ENCODE data around the gene TSSK2.

TSSK2 gene

DNA sequence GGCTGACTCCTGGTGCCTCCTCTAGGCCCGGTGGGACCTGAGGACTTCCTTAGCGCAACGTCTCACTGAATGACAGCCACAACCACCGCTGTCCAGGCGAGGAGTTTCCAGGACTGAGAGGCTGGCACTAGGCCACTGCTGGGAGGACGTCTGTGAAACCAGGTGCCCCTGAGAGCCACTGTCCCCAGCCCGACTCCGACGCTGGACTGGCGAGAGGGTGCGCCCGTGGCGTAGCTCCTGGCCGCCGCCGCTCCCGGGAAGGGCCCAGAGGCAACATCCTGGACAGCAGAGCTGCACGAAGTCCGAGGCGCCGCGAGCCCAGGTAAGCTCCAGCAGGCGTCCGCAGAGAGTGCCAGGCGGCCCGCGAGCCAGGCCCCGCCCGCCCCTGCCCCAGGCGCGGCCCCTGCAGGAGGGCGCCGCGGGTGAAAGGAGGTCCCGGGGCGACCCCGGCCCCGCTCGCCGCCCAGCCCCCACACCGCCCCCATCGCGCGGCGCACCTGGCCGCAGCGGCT is 9.4 kb upstream of the TSSK2 start:
- no peak overlapping the region for H3K27ac ChIP-seq (replicated peaks; ENCODE audit: low read length)
- H3K36me3 ChIP-seq (replicated peaks in 1 of 2; ENCODE audit: control insufficient read depth in 2 of 2, insufficient read depth in 2 of 2, low read length in 2 of 2), result peaks cover 5 to 30% of the 10 kb centered on the region in 2 donors
- H4K8ac ChIP-seq (ENCODE audit: low read depth, low read length), result no peak overlapping the region
- no peaks in the 10 kb centered on the region for H3K9me3 ChIP-seq (replicated peaks in 1 of 2; ENCODE audit: control insufficient read depth in 2 of 2, insufficient read depth in 1 of 2, low read depth in 1 of 2, low read length in 2 of 2)
- peak overlapping the region; percentile 95 for H2BK5ac ChIP-seq (ENCODE audit: low read length)
- peaks cover 0 to 3% (median 0%) of the 10 kb centered on the region in 3 experiments for H3K27me3 ChIP-seq (ENCODE audit: control insufficient read depth in 3 of 3, insufficient read depth in 3 of 3, low read depth in 1 of 3, low read length in 3 of 3)
- H3K9ac ChIP-seq (ENCODE audit: low read depth, low read length, poor library complexity), result peak overlapping the region; percentile 99
- H3K79me1 ChIP-seq (ENCODE audit: low read depth, low read length), result peaks cover 17% of the 10 kb centered on the region
- H2BK15ac ChIP-seq (ENCODE audit: low read length), result peak overlapping the region; percentile 84
- H3K14ac ChIP-seq (ENCODE audit: low read length), result peak overlapping the region; percentile 86
- peak overlapping the region; percentile 99 for H3K4me3 ChIP-seq (ENCODE audit: low read length in 2 of 2)
- H3K4me2 ChIP-seq (ENCODE audit: insufficient read depth, low read length, poor library complexity, severe bottlenecking), result peak overlapping the region; percentile 87
- no peak overlapping the region for H2BK12ac ChIP-seq (ENCODE audit: low read length)
- peak overlapping the region; percentile 99 for H3K18ac ChIP-seq (ENCODE audit: low read length)
- WGBS, 2 donors (ENCODE audit: extremely low coverage in 2 of 2, insufficient read length in 2 of 2, insufficient replicate concordance in 1 of 2), result no CpG with 5 or more reads among the region's 47 CpGs
- no peak overlapping the region for H4K91ac ChIP-seq (ENCODE audit: low read depth, low read length, poor library complexity)
- no peak overlapping the region for H3K4ac ChIP-seq (ENCODE audit: low read length)
- H2AFZ ChIP-seq (ENCODE audit: low read length), result peak overlapping the region; percentile 99
- H3K23ac ChIP-seq (ENCODE audit: low read depth, low read length, poor library complexity), result peak overlapping the region; percentile 95
- peak overlapping the region; percentile 76 for H2AK5ac ChIP-seq (ENCODE audit: low read depth, low read length)
- peak; percentile 24 for DNase-seq (ENCODE audit: low spot score)
- peaks cover 4 to 12% of the 10 kb centered on the region in 2 donors for H3K4me1 ChIP-seq (ENCODE audit: control insufficient read depth in 2 of 2, insufficient read depth in 1 of 2, low read depth in 1 of 2, low read length in 2 of 2)
- no peak overlapping the region for H2BK120ac ChIP-seq (ENCODE audit: low read depth, low read length)

- Histone ChIP-seq H2BK120ac (ENCODE audit: low read depth, low read length) (no peak within 1 kb of the TSS), H4K8ac (ENCODE audit: low read depth, low read length) (no peak within 1 kb of the TSS), H3K27ac (replicated peaks; ENCODE audit: low read length) (peak within 1 kb of the TSS; percentile 81), H2BK12ac (ENCODE audit: low read length) (no peak within 1 kb of the TSS), H2AK5ac (ENCODE audit: low read depth, low read length) (peak within 1 kb of the TSS; percentile 76), H3K4me1 (ENCODE audit: control insufficient read depth in 2 of 2, insufficient read depth in 1 of 2, low read depth in 1 of 2, low read length in 2 of 2) (peaks cover 4 to 12% of the 10 kb centered on the region in 2 donors), H3K23ac (ENCODE audit: low read depth, low read length, poor library complexity) (peak within 1 kb of the TSS; percentile 95), H3K18ac (ENCODE audit: low read length) (peak within 1 kb of the TSS; percentile 99), H3K4me2 (ENCODE audit: insufficient read depth, low read length, poor library complexity, severe bottlenecking) (peak within 1 kb of the TSS; percentile 87), H4K91ac (ENCODE audit: low read depth, low read length, poor library complexity) (peak within 1 kb of the TSS; percentile 86), H3K79me1 (ENCODE audit: low read depth, low read length) (peaks cover 13% of the 10 kb centered on the region), H3K9ac (ENCODE audit: low read depth, low read length, poor library complexity) (peak within 1 kb of the TSS; percentile 99), H2AFZ (ENCODE audit: low read length) (peak within 1 kb of the TSS; percentile 100), H3K4me3 (ENCODE audit: low read length in 2 of 2) (peak within 1 kb of the TSS; percentile 99), H3K9me3 (replicated peaks in 1 of 2; ENCODE audit: control insufficient read depth in 2 of 2, insufficient read depth in 1 of 2, low read depth in 1 of 2, low read length in 2 of 2) (no peaks in the 10 kb centered on the region), H3K4ac (ENCODE audit: low read length) (no peak within 1 kb of the TSS), H2BK5ac (ENCODE audit: low read length) (peak within 1 kb of the TSS; percentile 95), H3K27me3 (ENCODE audit: control insufficient read depth in 3 of 3, insufficient read depth in 3 of 3, low read depth in 1 of 3, low read length in 3 of 3) (peaks cover 0 to 3% (median 0%) of the 10 kb centered on the region in 3 experiments), H2BK15ac (ENCODE audit: low read length) (peak within 1 kb of the TSS; percentile 84), H3K36me3 (replicated peaks in 1 of 2; ENCODE audit: control insufficient read depth in 2 of 2, insufficient read depth in 2 of 2, low read length in 2 of 2) (peaks cover 5 to 25% of the 10 kb centered on the region in 2 donors), H3K14ac (ENCODE audit: low read length) (peak within 1 kb of the TSS; percentile 86)
- DNase-seq (ENCODE audit: low spot score), result peak; percentile 97
- WGBS, 2 donors (ENCODE audit: extremely low coverage in 2 of 2, insufficient read length in 2 of 2, insufficient replicate concordance in 1 of 2), result no CpG with 5 or more reads among the region's 67 CpGs
These were observed 8.9 kb upstream of the TSSK2 start, which contains the start of gene DGCR2 for GRCh38 chr22:19122143-19122751. DGCR2 (minus strand) TSS chr22:19122412; CDS start chr22:19122206, 206 bp downstream.

DNA sequence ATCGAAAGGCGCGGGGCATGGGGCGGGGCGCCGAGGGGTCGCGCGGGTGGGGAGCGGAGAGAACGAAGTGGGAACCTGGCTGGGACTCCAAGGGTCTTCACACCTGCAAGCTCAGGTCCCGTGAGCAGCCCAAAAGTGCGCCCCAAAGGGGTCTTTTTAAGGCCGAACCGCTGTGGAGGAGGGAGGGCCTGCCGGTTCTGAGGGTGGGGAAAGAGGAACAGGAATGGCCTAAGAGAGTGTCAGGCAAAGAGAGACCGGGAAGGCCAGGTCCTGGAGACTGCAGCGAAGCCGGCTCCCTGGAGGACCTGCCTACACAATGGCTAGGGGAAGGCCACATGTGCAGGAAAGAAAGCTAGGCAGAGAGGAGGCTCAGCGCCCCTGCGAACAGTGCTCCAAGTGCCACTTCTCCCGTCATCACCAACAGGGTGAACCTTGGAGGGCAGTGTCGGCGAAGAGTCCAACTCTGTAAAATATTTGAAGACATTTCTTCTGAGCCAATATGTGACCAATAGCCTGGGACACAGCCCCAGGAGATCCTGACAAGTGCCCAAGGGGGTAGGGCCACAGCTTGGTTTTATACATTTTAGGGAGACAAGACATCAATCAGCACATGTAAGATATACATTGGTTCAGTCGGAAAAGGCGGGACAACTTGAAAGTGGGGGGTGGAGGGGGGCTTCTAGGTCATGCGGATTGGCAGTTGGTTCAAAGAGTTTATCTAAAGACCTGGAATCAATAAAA is 8.2 kb upstream of the TSSK2 start:
- Histone ChIP-seq H3K4me2 (ENCODE audit: insufficient read depth, low read length, poor library complexity, severe bottlenecking) (peak overlapping the region; percentile 63), H3K9me3 (replicated peaks in 1 of 2; ENCODE audit: control insufficient read depth in 2 of 2, insufficient read depth in 1 of 2, low read depth in 1 of 2, low read length in 2 of 2) (no peaks in the 10 kb centered on the region), H4K91ac (ENCODE audit: low read depth, low read length, poor library complexity) (no peak overlapping the region), H3K18ac (ENCODE audit: low read length) (peak overlapping the region; percentile 6), H4K8ac (ENCODE audit: low read depth, low read length) (no peak overlapping the region), H2BK15ac (ENCODE audit: low read length) (no peak overlapping the region), H2BK5ac (ENCODE audit: low read length) (no peak overlapping the region), H2BK120ac (ENCODE audit: low read depth, low read length) (no peak overlapping the region), H3K27me3 (ENCODE audit: control insufficient read depth in 3 of 3, insufficient read depth in 3 of 3, low read depth in 1 of 3, low read length in 3 of 3) (peaks cover 0 to 3% (median 0%) of the 10 kb centered on the region in 3 experiments), H2BK12ac (ENCODE audit: low read length) (no peak overlapping the region), H3K27ac (replicated peaks; ENCODE audit: low read length) (peak overlapping the region; percentile 72), H3K4ac (ENCODE audit: low read length) (no peak overlapping the region), H3K4me1 (ENCODE audit: control insufficient read depth in 2 of 2, insufficient read depth in 1 of 2, low read depth in 1 of 2, low read length in 2 of 2) (peaks cover 4 to 12% of the 10 kb centered on the region in 2 donors), H2AFZ (ENCODE audit: low read length) (peak overlapping the region; percentile 100), H3K23ac (ENCODE audit: low read depth, low read length, poor library complexity) (peak overlapping the region; percentile 95), H3K36me3 (replicated peaks in 1 of 2; ENCODE audit: control insufficient read depth in 2 of 2, insufficient read depth in 2 of 2, low read length in 2 of 2) (peaks cover 5 to 20% of the 10 kb centered on the region in 2 donors), H3K79me1 (ENCODE audit: low read depth, low read length) (peaks cover 15% of the 10 kb centered on the region), H3K14ac (ENCODE audit: low read length) (peak overlapping the region; percentile 22), H2AK5ac (ENCODE audit: low read depth, low read length) (no peak overlapping the region), H3K9ac (ENCODE audit: low read depth, low read length, poor library complexity) (peak overlapping the region; percentile 46), H3K4me3 (ENCODE audit: low read length in 2 of 2) (peak overlapping the region; percentile 68 to 99)
- DNase-seq (ENCODE audit: low spot score), result no peak
- WGBS, 2 donors (ENCODE audit: extremely low coverage in 2 of 2, insufficient read length in 2 of 2, insufficient replicate concordance in 1 of 2), result no CpG with 5 or more reads among the region's 27 CpGs

- H3K27ac ChIP-seq (replicated peaks; ENCODE audit: low read length), result no peak overlapping the region
- DNase-seq (ENCODE audit: low spot score), result no peak
- no peak overlapping the region for H2AFZ ChIP-seq (ENCODE audit: low read length)
- H3K27me3 ChIP-seq (ENCODE audit: control insufficient read depth in 3 of 3, insufficient read depth in 3 of 3, low read depth in 1 of 3, low read length in 3 of 3), result peaks cover 0 to 3% (median 0%) of the 10 kb centered on the region in 3 experiments
- no peak overlapping the region for H2AK5ac ChIP-seq (ENCODE audit: low read depth, low read length)
- no peak overlapping the region for H2BK15ac ChIP-seq (ENCODE audit: low read length)
- H3K79me1 ChIP-seq (ENCODE audit: low read depth, low read length), result peaks cover 12% of the 10 kb centered on the region
- H3K4ac ChIP-seq (ENCODE audit: low read length), result no peak overlapping the region
- H2BK12ac ChIP-seq (ENCODE audit: low read length), result no peak overlapping the region
- H3K36me3 ChIP-seq (replicated peaks in 1 of 2; ENCODE audit: control insufficient read depth in 2 of 2, insufficient read depth in 2 of 2, low read length in 2 of 2), result peaks cover 2 to 12% of the 10 kb centered on the region in 2 donors
- H3K9ac ChIP-seq (ENCODE audit: low read depth, low read length, poor library complexity), result no peak overlapping the region
- H2BK120ac ChIP-seq (ENCODE audit: low read depth, low read length), result no peak overlapping the region
- H4K91ac ChIP-seq (ENCODE audit: low read depth, low read length, poor library complexity), result no peak overlapping the region
- no peak overlapping the region for H3K23ac ChIP-seq (ENCODE audit: low read depth, low read length, poor library complexity)
- H3K4me1 ChIP-seq (ENCODE audit: control insufficient read depth in 2 of 2, insufficient read depth in 1 of 2, low read depth in 1 of 2, low read length in 2 of 2), result peaks cover 4 to 12% of the 10 kb centered on the region in 2 donors
- H3K4me2 ChIP-seq (ENCODE audit: insufficient read depth, low read length, poor library complexity, severe bottlenecking), result no peak overlapping the region
- no peaks in the 10 kb centered on the region for H3K9me3 ChIP-seq (replicated peaks in 1 of 2; ENCODE audit: control insufficient read depth in 2 of 2, insufficient read depth in 1 of 2, low read depth in 1 of 2, low read length in 2 of 2)
- no peak overlapping the region for H2BK5ac ChIP-seq (ENCODE audit: low read length)
- no peak overlapping the region for H4K8ac ChIP-seq (ENCODE audit: low read depth, low read length)
- no CpG with 5 or more reads among the region's 4 CpGs for WGBS, 2 donors (ENCODE audit: extremely low coverage in 2 of 2, insufficient read length in 2 of 2, insufficient replicate concordance in 1 of 2)
- no peak overlapping the region for H3K18ac ChIP-seq (ENCODE audit: low read length)
- no peak overlapping the region for H3K14ac ChIP-seq (ENCODE audit: low read length)
- H3K4me3 ChIP-seq (ENCODE audit: low read length in 2 of 2), result no peak overlapping the region
These were observed 7.2 kb upstream of the TSSK2 start for GRCh38 chr22:19123936-19124335.

Data from neuronal stem cell (in vitro differentiated cells).